Keratinocyte (primary cell): ENCODE results near the gene ADAM29. TPM values are rescaled to one million over a fixed set of nuclear protein-coding genes. Genes with fewer than 3 reads are reported as not detected.

ENCODE experiments used
- DNase-seq: peaks from one replicate; pipeline ENCODE4 v3.0.0-alpha.2; 2011; ENCODE audit warnings: low read depth, missing footprints, low spot score
- FAIRE-seq: peaks from 2 replicates; lab custom pipeline; 2011; peaks lifted over from hg19 to GRCh38; lab: Jason Lieb, UNC
- H2AFZ ChIP-seq: 2 replicates; pipeline ENCODE4 v1.6.0; 2012; ENCODE audit warnings: low read length, control low read depth, inconsistent platforms; ENCODE audit not compliant: control insufficient read depth
- H3K27ac ChIP-seq: 2 replicates; pipeline ENCODE4 v1.5.1; 2011; ENCODE audit warnings: low read length; ENCODE audit not compliant: control insufficient read depth, insufficient read depth
- H3K27me3 ChIP-seq: 3 replicates; pipeline ENCODE4 v1.6.0; 2011; ENCODE audit warnings: low read length; ENCODE audit not compliant: control insufficient read depth, insufficient read depth; ENCODE audit errors: extremely low read depth
- H3K36me3 ChIP-seq, 2 experiments: 2 replicates in 1 of 2; 3 replicates in 1 of 2; pipeline ENCODE4 v1.5.1; 2011; ENCODE audit warnings: low read length in 2 of 2, mild to moderate bottlenecking in 1 of 2; ENCODE audit not compliant: control insufficient read depth in 2 of 2, insufficient read depth in 2 of 2; ENCODE audit errors: extremely low read depth in 1 of 2
- H3K4me1 ChIP-seq: 3 replicates; pipeline ENCODE4 v1.5.1; 2011; ENCODE audit warnings: low read length; ENCODE audit not compliant: control insufficient read depth, insufficient read depth; ENCODE audit errors: extremely low read depth
- H3K4me2 ChIP-seq: 3 replicates; pipeline ENCODE4 v1.6.0; 2011; ENCODE audit warnings: low read depth, low read length; ENCODE audit not compliant: control insufficient read depth, insufficient read depth; ENCODE audit errors: extremely low read depth
- H3K4me3 ChIP-seq, 3 experiments: fragments of 200-600 bp in 1 of 3; sonication (generic) in 1 of 3; 2 replicates in 2 of 3; 3 replicates in 1 of 3; pipeline ENCODE4 v1.5.1; 2011 to 2016; ENCODE audit warnings: low read length in 3 of 3, mild to moderate bottlenecking in 3 of 3, control low read depth in 2 of 3, inconsistent platforms in 1 of 3, low read depth in 1 of 3, mixed read lengths in 1 of 3, mixed run types in 1 of 3, moderate library complexity in 1 of 3; ENCODE audit not compliant: control insufficient read depth in 2 of 3, insufficient read depth in 2 of 3; ENCODE audit errors: extremely low read depth in 1 of 3
- H3K79me2 ChIP-seq: 2 replicates; pipeline ENCODE4 v1.6.0; 2012; ENCODE audit warnings: low read length; ENCODE audit not compliant: control insufficient read depth, insufficient read depth
- H3K9ac ChIP-seq: 3 replicates; pipeline ENCODE4 v1.6.0; 2011; ENCODE audit warnings: low read length; ENCODE audit not compliant: control insufficient read depth, insufficient read depth; ENCODE audit errors: extremely low read depth
- H3K9me1 ChIP-seq: 3 replicates; pipeline ENCODE4 v1.6.0; 2011; ENCODE audit warnings: low read length; ENCODE audit not compliant: control insufficient read depth, insufficient read depth; ENCODE audit errors: extremely low read depth
- H3K9me3 ChIP-seq: 2 replicates; pipeline ENCODE4 v1.5.1; 2012; ENCODE audit warnings: low read depth, low read length; ENCODE audit not compliant: control insufficient read depth
- H4K20me1 ChIP-seq: 3 replicates; pipeline ENCODE4 v1.6.0; 2011; ENCODE audit warnings: low read length; ENCODE audit not compliant: control insufficient read depth, insufficient read depth; ENCODE audit errors: extremely low read depth
- CTCF ChIP-seq, 3 experiments: IDR thresholded peaks in 1 of 3; conservative IDR thresholded peaks in 1 of 3; optimal IDR thresholded peaks in 1 of 3; 2 replicates in 2 of 3; 3 replicates in 1 of 3; pipeline versions ENCODE3 to v1.5.1; 2011; ENCODE audit warnings: low read length in 3 of 3, mild to moderate bottlenecking in 3 of 3, moderate library complexity in 2 of 3, control low read depth in 1 of 3, inconsistent platforms in 1 of 3; ENCODE audit not compliant: insufficient read depth in 2 of 3; ENCODE audit errors: extremely low read depth in 1 of 3
- EZH2 ChIP-seq: IDR thresholded peaks from one replicate; pipeline ENCODE4 v1.6.1; 2012; ENCODE audit warnings: inconsistent platforms, mild to moderate bottlenecking, low read length, moderate library complexity
- dilution Hi-C: fragments of 300-500 bp; cut with MboI; formaldehyde crosslinking; loops from one replicate; pipeline ENCODE4 v1.7.0; 2020; ENCODE audit warnings: low sequenced_read_pairs; ENCODE audit not compliant: extremely low pct_ligation_motif_present
- polyA plus RNA-seq, 5 experiments: library from polyadenylated mRNA; depleted of rRNA in 3 of 5; stranded (reverse) in 3 of 5; stranded (forward) in 1 of 5; unstranded in 1 of 5; fragments of >200 nt; gene quantifications; 1 replicate in 1 of 5; 2 replicates in 3 of 5; 3 replicates in 1 of 5; pipeline versions ENCODE4 v1.2.1 to v1.2.3, GENCODE V29; 2011 to 2012; ENCODE audit warnings: missing spikeins in 2 of 5, low read depth in 1 of 5, low replicate concordance in 1 of 5

The ADAM29 gene
- polyA plus RNA-seq, 1 donor (not counting 4 experiments of a cell fraction or from before 2014, with no cell fraction given) = not detected

GRCh38 chr4:174934360-174934759, 16.2 kb downstream of the ADAM29 start:
- Histone ChIP-seq H3K79me2 (no peaks in the 10 kb centered on the region), H3K4me1 (no peaks in the 10 kb centered on the region), H2AFZ (no peak overlapping the region), H3K9me1 (no peaks in the 10 kb centered on the region), H3K27ac (no peak overlapping the region), H3K9me3 (no peaks in the 10 kb centered on the region), H3K9ac (no peak overlapping the region), H3K4me3 (no peak overlapping the region), H3K4me2 (no peak overlapping the region), H4K20me1 (no peaks in the 10 kb centered on the region), H3K27me3 (no peaks in the 10 kb centered on the region), H3K36me3 (no peaks in the 10 kb centered on the region)
- TF ChIP-seq EZH2 (no peak), CTCF (optimal IDR thresholded peaks at IDR 0.05 in 1 of 3, IDR thresholded peaks at IDR 0.05 in 1 of 3, conservative IDR thresholded peaks at IDR 0.05 in 1 of 3; ENCODE audit: extremely low read depth in 1 of 3, insufficient read depth in 2 of 3, low read length in 3 of 3) (no peak)
- DNase-seq (no peak), FAIRE-seq (no peak)
- dilution Hi-C loops = no loop called here

GRCh38 chr4:174935607-174936006, 17.4 kb downstream of the ADAM29 start:
- TF ChIP-seq CTCF (optimal IDR thresholded peaks at IDR 0.05 in 1 of 3, IDR thresholded peaks at IDR 0.05 in 1 of 3, conservative IDR thresholded peaks at IDR 0.05 in 1 of 3; ENCODE audit: extremely low read depth in 1 of 3, insufficient read depth in 2 of 3, low read length in 3 of 3) = no peak
- no peak for TF ChIP-seq EZH2
- H2AFZ ChIP-seq = no peak overlapping the region
- H3K9ac ChIP-seq = no peak overlapping the region
- H4K20me1 ChIP-seq = no peaks in the 10 kb centered on the region
- no peaks in the 10 kb centered on the region for H3K36me3 ChIP-seq
- DNase-seq (no peak), FAIRE-seq (no peak)
- H3K9me3 ChIP-seq = no peaks in the 10 kb centered on the region
- no peak overlapping the region for H3K4me2 ChIP-seq
- dilution Hi-C loops = no loop called here
- H3K9me1 ChIP-seq = no peaks in the 10 kb centered on the region
- no peaks in the 10 kb centered on the region for H3K4me1 ChIP-seq
- H3K27me3 ChIP-seq = no peaks in the 10 kb centered on the region
- H3K27ac ChIP-seq = no peak overlapping the region
- no peak overlapping the region for H3K4me3 ChIP-seq
- H3K79me2 ChIP-seq = no peaks in the 10 kb centered on the region
